Activated T-helper 1 cell treated with anti-CD3 and anti-CD28 coated beads, Interleukin-2, amount 50 U/mL, for 16 hours (primary cell): Measurements from ENCODE around the gene MLXIPL.
"Not testable (repeated sequence)": the region's sequence is repeated elsewhere in the genome, so short reads cannot be mapped to it uniquely, and the experiment has no call there.

ENCODE experiments used
- DNase-seq, 2 donors: peaks; one replicate each; pipeline ENCODE4 v3.0.0-alpha.2; 2020; ENCODE audit warnings: low read depth in 1 of 2, low spot score in 1 of 2

Gene MLXIPL

GRCh38 chr7:73645643-73646174 is 21.4 kb upstream of the MLXIPL start:
- DNase-seq: no peak

- no peak for DNase-seq
These were observed 20.5 kb upstream of the MLXIPL start for GRCh38 chr7:73644688-73645286.

GRCh38 chr7:73642834-73643233 is 18.5 kb upstream of the MLXIPL start:
- DNase-seq: no peak

- no peak for DNase-seq
These were observed 14.6 kb upstream of the MLXIPL start for GRCh38 chr7:73638911-73639310.

- DNase-seq: no peak
These were observed 11.3 kb upstream of the MLXIPL start for GRCh38 chr7:73635428-73636200.

GRCh38 chr7:73633844-73634243 is 9.5 kb upstream of the MLXIPL start:
- DNase-seq: no peak

- DNase-seq: no peak
These were observed 9.0 kb upstream of the MLXIPL start for GRCh38 chr7:73633323-73633722.

- DNase-seq: no peak
These were observed 7.2 kb upstream of the MLXIPL start for GRCh38 chr7:73631558-73631957.

GRCh38 chr7:73628504-73628903 is 4.2 kb upstream of the MLXIPL start:
- DNase-seq: no peak

- DNase-seq: no peak
These were observed 2.5 kb upstream of the MLXIPL start for GRCh38 chr7:73626814-73627213.

GRCh38 chr7:73625276-73625675 is 954 bp upstream of the MLXIPL start:
- no peak for DNase-seq

- no peak for DNase-seq
These were observed 313 bp upstream of the MLXIPL start for GRCh38 chr7:73624669-73625001.

- no peak for DNase-seq
These were observed 1.2 kb downstream of the MLXIPL start for GRCh38 chr7:73622909-73623797.

GRCh38 chr7:73622527-73622908 is 1.8 kb downstream of the MLXIPL start:
- DNase-seq: no peak

GRCh38 chr7:73621168-73622063 is 2.9 kb downstream of the MLXIPL start:
- DNase-seq: no peak

GRCh38 chr7:73619394-73619793 is 4.9 kb downstream of the MLXIPL start:
- DNase-seq: not testable (repeated sequence)

GRCh38 chr7:73618538-73618937 is 5.8 kb downstream of the MLXIPL start:
- no peak for DNase-seq

GRCh38 chr7:73617520-73617919 is 6.8 kb downstream of the MLXIPL start:
- DNase-seq: not testable (repeated sequence)

GRCh38 chr7:73615886-73616285 is 8.4 kb downstream of the MLXIPL start:
- no peak for DNase-seq

- not testable (repeated sequence) for DNase-seq
These were observed 9.4 kb downstream of the MLXIPL start for GRCh38 chr7:73614937-73615336.
